ENCODE measurements around the gene IRF2. TPM values are rescaled to one million over a fixed set of nuclear protein-coding genes. Genes with fewer than 3 reads are reported as not detected.
"Not testable (repeated sequence)": the region's sequence is repeated elsewhere in the genome, so short reads cannot be mapped to it uniquely, and the experiment has no call there.

IRF2 gene
- polyA plus RNA-seq, 1 donor from 2014 or later: 105 TPM

DNA sequence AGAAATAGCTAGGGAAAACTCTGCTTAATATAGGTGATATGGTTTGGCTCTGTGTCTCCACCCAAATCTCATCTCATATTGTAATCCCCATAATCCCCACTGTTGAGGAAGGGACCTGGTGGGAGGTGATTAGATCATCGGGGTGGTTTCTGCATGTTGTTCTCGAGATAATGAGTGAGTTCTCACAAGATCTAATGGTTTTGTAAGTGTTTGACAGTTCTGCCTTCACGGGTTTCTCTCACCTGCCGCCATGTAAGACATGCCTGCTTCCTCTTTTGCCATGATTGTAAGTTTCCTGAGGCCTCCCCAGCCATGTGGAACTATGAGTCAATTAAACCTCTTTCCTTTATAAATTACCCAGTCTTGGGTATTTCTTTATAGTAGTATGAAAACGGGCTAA, 94.1 kb downstream of the IRF2 start:
- H3K36me3 Mint-ChIP-seq, H3K4me3 Mint-ChIP-seq, H3K9me3 Mint-ChIP-seq, H3K27ac Mint-ChIP-seq, H3K27me3 Mint-ChIP-seq: not testable (repeated sequence)
- peaks cover 33 to 46% (median 43%) of the 10 kb centered on the region in 3 donors for H3K4me1 Mint-ChIP-seq

DNA sequence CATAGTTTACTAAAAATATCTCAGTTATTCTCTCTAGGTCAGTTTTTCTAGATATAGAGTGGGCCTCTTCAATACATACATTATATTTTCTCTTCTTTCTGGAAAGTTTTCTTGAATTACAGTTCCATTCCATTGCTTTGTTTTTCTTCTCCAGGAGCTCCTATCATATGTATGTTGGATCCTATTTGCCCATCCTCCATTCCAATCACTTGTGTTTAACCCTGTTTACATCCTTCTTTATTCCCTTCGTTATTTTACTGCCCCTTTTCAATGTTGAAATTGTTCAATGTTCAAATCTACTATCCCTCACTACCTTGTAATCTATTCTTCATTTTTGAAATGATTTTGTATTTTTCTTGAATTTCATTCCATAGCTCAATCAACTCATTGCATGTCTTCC, 97.4 kb downstream of the IRF2 start:
- peaks cover 6 to 20% (median 16%) of the 10 kb centered on the region in 3 donors for H3K4me1 Mint-ChIP-seq
- H3K9me3 Mint-ChIP-seq: no peaks in the 10 kb centered on the region
- no peak overlapping the region for H3K27ac Mint-ChIP-seq
- no peaks in the 10 kb centered on the region for H3K27me3 Mint-ChIP-seq
- H3K36me3 Mint-ChIP-seq: peaks cover 5% of the 10 kb centered on the region
- H3K4me3 Mint-ChIP-seq: no peak overlapping the region

DNA sequence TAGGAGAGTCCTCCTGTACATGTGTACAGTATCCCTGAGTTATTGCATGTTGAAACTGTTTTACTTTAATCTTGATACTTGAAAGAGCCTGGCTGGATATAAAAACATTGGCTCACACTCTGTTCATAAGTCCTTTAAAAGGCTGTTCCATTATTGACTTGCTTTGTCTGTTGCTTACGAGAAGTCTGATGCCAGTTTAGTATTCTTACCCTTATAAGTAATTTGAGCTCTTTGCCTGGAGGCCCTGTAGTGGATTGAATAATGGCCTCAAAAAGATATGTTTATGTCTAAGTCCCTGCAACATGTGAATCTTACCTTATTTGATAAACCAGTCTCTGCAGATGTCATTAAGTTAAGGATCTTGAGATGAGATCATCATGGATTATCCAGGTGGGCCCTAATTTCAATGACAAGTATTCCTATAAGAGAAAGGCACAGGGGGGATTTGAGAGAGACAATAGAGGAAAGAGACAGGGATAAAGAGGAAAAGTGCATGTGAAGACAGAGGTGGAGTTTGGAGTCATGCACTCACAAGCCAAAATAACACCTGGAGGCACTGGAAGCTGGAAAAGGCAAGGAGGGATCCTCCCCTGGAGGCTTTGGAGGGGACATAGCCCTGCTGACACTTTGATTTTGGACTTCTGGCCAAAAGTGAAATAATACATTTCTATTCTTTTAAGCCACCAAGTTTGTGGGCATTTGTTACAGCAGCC, 98.1 kb downstream of the IRF2 start:
- Mint-ChIP-seq H3K9me3 (no peaks in the 10 kb centered on the region), H3K36me3 (peaks cover 5% of the 10 kb centered on the region), H3K4me1 (peaks cover 4 to 14% (median 9%) of the 10 kb centered on the region in 3 donors), H3K27ac (no peak overlapping the region), H3K27me3 (no peaks in the 10 kb centered on the region), H3K4me3 (no peak overlapping the region)

DNA sequence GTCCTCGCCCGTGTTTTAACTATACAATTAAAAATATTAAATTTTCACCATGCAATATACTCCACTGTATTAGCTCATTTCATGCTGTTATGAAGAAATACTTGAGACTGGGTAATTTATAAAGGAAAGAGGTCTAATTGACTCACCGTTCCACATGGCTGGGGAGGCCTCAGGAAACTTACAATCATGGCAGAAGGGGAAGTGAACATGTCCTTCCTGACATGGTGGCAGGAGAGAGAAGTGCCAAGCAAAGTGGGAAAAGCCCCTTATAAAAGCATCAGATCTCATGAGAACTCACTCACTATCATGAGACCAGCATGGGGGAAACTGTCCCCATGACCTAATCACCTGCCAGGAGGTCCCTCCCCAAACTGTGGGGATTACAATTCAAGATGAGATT, 98.7 kb downstream of the IRF2 start:
- H3K27me3 Mint-ChIP-seq, H3K4me3 Mint-ChIP-seq, H3K36me3 Mint-ChIP-seq, H3K27ac Mint-ChIP-seq, H3K9me3 Mint-ChIP-seq: not testable (repeated sequence)
- peaks cover 4 to 14% (median 8%) of the 10 kb centered on the region in 3 donors for H3K4me1 Mint-ChIP-seq

DNA sequence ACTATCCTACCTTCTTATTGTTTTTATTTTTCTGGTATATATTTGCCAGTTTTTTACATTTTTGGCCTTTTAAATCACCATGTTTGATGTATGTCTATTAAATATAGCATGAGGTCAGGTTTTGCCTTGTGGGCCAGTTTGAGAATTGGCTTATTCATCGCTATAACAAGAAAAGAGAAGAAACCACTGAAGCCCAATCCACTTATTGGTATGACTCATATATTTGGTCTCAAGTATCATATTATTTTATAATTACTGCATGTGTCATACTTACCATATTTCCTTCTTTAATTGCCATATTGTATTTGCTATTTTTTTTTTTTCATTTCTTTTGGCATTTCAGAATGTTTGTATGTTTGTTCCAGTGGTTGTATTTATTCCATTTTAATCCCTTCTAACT, 99.3 kb downstream of the IRF2 start:
- peaks cover 4 to 14% (median 7%) of the 10 kb centered on the region in 3 donors for H3K4me1 Mint-ChIP-seq

DNA sequence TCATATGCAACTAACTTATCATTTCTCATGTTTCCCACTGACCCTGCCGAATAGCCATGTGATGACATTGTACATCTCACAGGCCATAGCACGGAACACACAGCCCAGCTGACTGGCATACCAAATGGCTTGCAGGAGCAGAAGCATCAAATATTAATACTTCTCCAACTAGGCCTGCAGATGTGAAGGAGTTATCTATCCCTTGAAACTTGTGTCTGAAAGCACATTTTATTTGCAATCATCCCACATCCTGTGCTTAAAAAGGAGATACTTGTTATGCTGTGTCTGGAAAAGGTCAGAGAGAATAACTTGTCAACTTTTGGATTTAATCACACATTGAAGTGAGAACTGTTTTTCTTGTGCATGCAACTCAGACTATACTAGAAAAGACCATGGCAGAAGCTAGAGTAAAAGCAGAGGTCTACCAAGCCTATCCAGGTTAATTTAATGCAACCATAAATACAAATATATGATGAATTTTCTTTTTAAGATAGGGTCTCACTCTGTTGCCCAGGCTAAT, 100.4 kb downstream of the IRF2 start:
- no peak overlapping the region for H3K4me3 Mint-ChIP-seq
- peaks cover 10% of the 10 kb centered on the region for H3K36me3 Mint-ChIP-seq
- H3K4me1 Mint-ChIP-seq: peaks cover 4 to 14% (median 7%) of the 10 kb centered on the region in 3 donors
- no peaks in the 10 kb centered on the region for H3K27me3 Mint-ChIP-seq
- H3K27ac Mint-ChIP-seq: no peak overlapping the region
- no peaks in the 10 kb centered on the region for H3K9me3 Mint-ChIP-seq

More for the DNA sequence above, 99.3 kb downstream of the IRF2 start:
- H3K9me3 Mint-ChIP-seq: no peaks in the 10 kb centered on the region
- H3K27ac Mint-ChIP-seq: no peak overlapping the region
- no peaks in the 10 kb centered on the region for H3K27me3 Mint-ChIP-seq
- peak overlapping the region in 1 of 4 donors; percentile 77 for H3K4me3 Mint-ChIP-seq
- H3K36me3 Mint-ChIP-seq: peaks cover 7% of the 10 kb centered on the region

DNA sequence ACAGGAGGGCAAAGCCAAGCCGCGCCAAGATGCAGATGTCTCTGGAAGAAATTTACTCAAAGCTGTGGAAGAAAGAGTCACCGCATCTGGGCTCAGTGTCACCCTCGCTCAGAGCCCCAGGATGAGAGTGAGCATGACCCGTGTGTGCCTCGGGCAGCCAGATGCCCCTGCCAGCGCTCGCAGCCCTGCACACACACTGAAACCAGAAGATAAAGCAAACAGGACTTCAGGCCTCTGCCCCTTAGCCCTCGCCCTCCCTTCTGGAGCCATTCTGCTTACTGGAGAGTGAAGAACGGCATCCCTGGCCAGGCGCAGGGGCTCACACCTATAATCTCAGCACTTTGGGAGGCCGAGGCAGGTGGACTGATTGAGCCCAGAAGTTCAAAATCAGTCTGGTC, 103.0 kb downstream of the IRF2 start:
- no peaks in the 10 kb centered on the region for H3K27me3 Mint-ChIP-seq
- H3K4me3 Mint-ChIP-seq: no peak overlapping the region
- H3K36me3 Mint-ChIP-seq: peaks cover 13% of the 10 kb centered on the region
- H3K27ac Mint-ChIP-seq: no peak overlapping the region
- no peaks in the 10 kb centered on the region for H3K9me3 Mint-ChIP-seq
- H3K4me1 Mint-ChIP-seq: peaks cover 3 to 19% (median 7%) of the 10 kb centered on the region in 3 donors

DNA sequence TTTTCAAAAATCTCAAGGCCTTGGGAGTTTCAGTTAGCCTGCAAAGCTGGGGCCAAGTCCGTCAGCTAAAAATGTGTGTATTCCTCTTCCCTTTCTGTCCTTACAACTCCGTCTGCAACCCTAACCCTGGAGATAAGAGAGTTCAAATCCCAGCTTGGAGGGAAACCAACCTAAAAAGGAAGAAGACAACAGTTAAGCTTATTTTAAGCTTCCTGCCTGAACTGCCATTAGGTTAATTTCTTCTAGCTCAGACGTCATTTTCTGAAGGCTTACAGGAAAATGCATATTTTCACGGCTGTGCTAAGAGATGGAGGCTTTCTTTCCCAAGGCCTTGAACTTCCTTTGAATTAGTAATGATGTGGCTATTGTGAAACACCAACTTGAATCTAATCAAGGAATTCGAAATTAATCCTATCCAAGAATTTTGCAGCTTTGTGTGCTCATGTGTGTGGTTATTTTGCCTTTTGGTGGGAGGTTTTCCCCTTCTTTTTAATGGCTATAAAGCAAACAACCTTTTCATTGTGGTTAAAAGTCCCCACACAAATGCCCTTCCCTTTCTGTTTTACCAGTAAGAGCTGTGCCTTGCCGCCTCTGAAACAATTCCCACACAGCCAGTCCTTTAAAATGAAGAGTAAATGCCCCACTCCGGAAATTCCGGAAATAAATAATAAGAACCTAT, 103.5 kb downstream of the IRF2 start:
- H3K27ac Mint-ChIP-seq: no peak overlapping the region
- H3K36me3 Mint-ChIP-seq: peaks cover 11% of the 10 kb centered on the region
- H3K9me3 Mint-ChIP-seq: no peaks in the 10 kb centered on the region
- no peak overlapping the region for H3K4me3 Mint-ChIP-seq
- H3K4me1 Mint-ChIP-seq: peaks cover 1 to 14% (median 3%) of the 10 kb centered on the region in 3 donors
- no peaks in the 10 kb centered on the region for H3K27me3 Mint-ChIP-seq

DNA sequence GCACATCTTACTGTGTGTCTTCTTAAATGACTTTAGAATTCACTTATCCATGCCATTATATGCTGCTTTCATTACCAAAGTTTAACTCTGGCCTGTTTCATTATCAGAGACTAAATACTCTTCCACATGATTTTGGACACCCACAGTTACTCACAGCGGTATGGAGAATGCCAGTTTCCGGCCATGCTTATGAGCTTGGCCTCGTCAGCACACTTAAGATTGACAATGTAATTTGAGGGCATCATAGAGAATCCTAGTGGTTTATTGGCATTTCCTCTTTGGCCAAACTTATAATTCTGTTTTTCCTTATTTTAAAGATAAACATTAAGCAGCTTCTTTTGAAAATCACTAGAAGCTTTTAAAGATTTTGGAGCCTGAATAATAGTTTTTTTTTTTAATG, 104.5 kb downstream of the IRF2 start:
- no peaks in the 10 kb centered on the region for H3K27me3 Mint-ChIP-seq
- no peak overlapping the region for H3K27ac Mint-ChIP-seq
- no peak overlapping the region for H3K4me3 Mint-ChIP-seq
- H3K4me1 Mint-ChIP-seq: peaks cover 0 to 12% (median 2%) of the 10 kb centered on the region in 3 donors
- no peaks in the 10 kb centered on the region for H3K9me3 Mint-ChIP-seq
- H3K36me3 Mint-ChIP-seq: peaks cover 8% of the 10 kb centered on the region

DNA sequence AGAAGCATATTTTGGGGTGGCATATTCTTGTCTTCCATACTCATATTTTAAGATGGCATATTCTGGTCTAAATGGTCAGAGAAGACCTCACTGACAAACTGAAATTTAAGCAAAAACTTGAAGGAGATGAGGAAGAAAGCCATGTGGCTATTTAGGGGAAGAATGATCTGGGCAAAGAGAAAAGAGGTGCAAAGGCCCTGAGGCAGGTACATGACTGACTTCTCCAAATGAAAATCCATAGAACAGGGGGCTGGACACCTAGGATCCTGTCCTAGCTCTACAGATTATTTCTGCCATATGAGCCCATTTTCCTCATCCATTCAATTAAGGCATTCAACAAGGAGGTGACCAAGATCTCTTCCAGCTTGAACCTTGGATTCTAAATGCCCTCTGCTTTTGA, 105.6 kb downstream of the IRF2 start:
- peaks cover 3 to 12% (median 4%) of the 10 kb centered on the region in 3 donors for H3K4me1 Mint-ChIP-seq
- H3K27me3 Mint-ChIP-seq: no peaks in the 10 kb centered on the region
- no peak overlapping the region for H3K4me3 Mint-ChIP-seq
- no peaks in the 10 kb centered on the region for H3K9me3 Mint-ChIP-seq
- H3K36me3 Mint-ChIP-seq: peaks cover 8% of the 10 kb centered on the region
- H3K27ac Mint-ChIP-seq: no peak overlapping the region

DNA sequence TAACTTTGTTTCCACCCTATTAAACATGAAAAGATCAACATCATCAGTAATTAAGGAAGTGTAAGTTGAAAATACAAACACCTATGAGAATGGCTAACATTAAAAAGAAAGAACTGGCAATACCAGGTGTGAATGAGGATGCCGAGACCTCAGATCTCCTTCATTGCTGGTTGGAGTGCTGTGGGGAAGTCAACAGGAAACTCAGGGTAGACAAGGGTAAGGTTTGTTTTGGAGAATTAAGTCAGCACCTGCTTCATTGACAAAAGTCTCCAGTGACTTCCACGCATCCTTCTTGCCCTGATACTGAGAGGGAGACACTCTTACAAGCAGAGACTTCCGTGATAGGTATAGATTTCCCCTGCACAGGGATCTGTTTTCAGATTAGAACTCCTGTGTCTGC, 106.1 kb downstream of the IRF2 start:
- Mint-ChIP-seq H3K27ac (no peak overlapping the region), H3K4me3 (no peak overlapping the region), H3K4me1 (peaks cover 3 to 12% (median 4%) of the 10 kb centered on the region in 3 donors), H3K9me3 (no peaks in the 10 kb centered on the region), H3K27me3 (no peaks in the 10 kb centered on the region), H3K36me3 (peaks cover 8% of the 10 kb centered on the region)

DNA sequence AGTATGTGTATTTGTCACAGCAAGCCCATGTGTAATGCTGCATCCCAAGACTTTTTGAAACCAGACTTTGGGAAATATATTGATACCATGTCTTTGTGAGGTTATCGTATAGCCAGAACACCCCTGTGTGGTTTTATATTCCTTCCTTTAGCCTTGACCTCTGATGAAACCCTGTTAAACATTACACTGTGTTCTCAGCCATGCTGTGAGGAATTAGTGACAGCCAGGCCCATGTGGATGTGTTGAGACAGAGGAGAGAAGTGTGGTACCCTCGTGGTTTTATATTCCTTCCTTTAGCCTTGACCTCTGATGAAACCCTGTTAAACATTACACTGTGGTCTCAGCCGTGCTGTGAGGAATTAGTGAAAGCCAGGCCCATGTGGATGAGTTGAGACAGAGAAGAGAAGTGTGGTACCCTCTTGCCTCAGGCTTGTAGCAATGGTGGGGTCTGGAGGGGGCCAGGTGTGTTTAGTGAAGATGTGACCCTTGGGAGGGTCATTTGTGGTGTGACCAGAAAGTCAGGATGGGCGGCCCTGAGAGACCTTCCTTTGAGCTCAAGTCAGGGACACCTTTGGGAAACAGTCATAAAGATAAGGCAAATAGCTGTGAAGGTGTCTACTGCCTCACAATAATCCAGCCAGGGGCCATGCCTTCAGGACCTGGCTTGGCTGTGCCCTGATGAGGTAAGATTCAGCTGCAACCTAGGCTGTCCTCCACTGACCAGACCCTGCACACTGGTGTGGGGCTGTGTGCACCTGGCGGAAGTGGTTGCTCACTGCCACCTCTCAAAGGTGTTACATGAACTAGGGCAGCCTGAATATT, 110.0 kb downstream of the IRF2 start:
- Mint-ChIP-seq H3K4me1 (peaks cover 4 to 12% (median 5%) of the 10 kb centered on the region in 3 donors), H3K36me3 (peaks cover 8% of the 10 kb centered on the region), H3K4me3 (no peak overlapping the region), H3K9me3 (no peaks in the 10 kb centered on the region), H3K27me3 (no peaks in the 10 kb centered on the region), H3K27ac (no peak overlapping the region)

DNA sequence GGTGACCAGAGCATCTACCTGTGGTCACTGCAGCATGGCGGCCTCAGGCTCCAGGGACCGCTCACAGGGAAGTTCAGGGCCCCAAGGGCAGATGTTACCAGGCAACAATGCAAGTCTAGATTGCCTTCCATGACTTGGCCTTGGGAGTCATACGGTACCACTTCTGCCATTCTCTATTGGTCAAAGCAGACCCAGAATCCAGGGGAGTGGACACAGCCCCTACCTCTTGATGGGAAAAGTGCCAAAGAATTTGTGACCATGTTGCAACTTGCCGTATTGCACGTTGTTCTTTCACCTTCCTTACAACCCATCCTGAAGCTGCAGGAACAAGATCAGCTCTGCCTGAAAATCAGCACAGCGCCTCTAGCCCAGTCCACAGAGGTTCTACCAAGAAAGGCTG, 111.1 kb downstream of the IRF2 start:
- H3K27ac Mint-ChIP-seq: peak overlapping the region in 1 of 3 donors; percentile 10
- peaks cover 3 to 9% (median 5%) of the 10 kb centered on the region in 3 donors for H3K4me1 Mint-ChIP-seq
- H3K4me3 Mint-ChIP-seq: no peak overlapping the region
- H3K9me3 Mint-ChIP-seq: no peaks in the 10 kb centered on the region
- H3K27me3 Mint-ChIP-seq: no peaks in the 10 kb centered on the region
- peaks cover 2% of the 10 kb centered on the region for H3K36me3 Mint-ChIP-seq

DNA sequence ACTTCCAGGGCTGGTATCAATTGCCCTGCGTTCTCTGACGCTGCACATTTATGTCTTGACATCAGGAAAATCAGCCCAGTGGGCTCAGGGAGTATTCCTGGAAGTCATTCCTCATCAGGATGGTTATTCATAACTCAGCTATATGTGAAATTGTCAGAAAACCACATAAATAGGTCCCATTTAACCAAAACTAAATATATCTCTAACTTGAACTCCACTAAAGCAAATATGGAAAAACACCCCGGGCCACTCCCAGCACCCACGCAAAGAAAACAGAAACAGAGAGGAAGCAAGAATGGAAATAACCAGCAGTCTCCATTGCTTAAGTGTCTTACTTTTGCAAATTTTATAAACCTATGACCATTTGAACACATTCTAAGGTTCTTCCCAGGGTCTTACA, 112.0 kb downstream of the IRF2 start:
- Mint-ChIP-seq H3K4me1 (peaks cover 1 to 5% (median 3%) of the 10 kb centered on the region in 3 donors), H3K36me3 (peaks cover 3% of the 10 kb centered on the region), H3K4me3 (no peak overlapping the region), H3K27me3 (no peaks in the 10 kb centered on the region), H3K9me3 (peaks cover 1 to 8% (median 4%) of the 10 kb centered on the region in 3 donors), H3K27ac (no peak overlapping the region)

DNA sequence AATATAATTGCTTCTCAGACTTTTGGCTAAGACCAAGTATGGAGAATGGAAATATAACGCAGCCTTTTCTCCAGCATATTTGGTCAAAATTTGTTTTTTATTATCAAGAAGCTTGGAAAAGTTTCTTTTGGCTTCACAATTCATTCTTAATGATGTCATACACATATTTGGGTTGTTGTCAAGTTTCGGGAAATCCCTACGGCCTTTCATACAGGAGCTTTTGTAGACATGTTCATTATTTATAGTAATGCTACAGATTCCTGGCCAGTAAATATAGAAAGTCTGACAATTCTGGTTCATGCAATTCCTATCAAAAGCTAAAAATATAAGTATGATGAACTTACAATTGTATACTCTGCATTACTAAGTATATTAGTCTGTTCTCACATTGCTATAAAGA, 112.9 kb downstream of the IRF2 start:
- Mint-ChIP-seq H3K27me3 (no peaks in the 10 kb centered on the region), H3K36me3 (peaks cover 3% of the 10 kb centered on the region), H3K9me3 (peaks cover 1 to 8% (median 4%) of the 10 kb centered on the region in 3 donors), H3K4me1 (peaks cover 0 to 5% (median 1%) of the 10 kb centered on the region in 3 donors), H3K4me3 (no peak overlapping the region), H3K27ac (no peak overlapping the region)

Measured in IgD-negative memory B cell (primary cell).